Neural crest cell (in vitro differentiated cells): ENCODE measurements around the gene GMFB. TPM values are rescaled to one million over a fixed set of nuclear protein-coding genes. Genes with fewer than 3 reads are reported as not detected.
A peak's percentile ranks its signal among the peaks of the same experiment; 100 is the strongest.

ENCODE experiments used
- DNase-seq: peaks from one replicate; pipeline ENCODE4 v3.0.0; 2021; ENCODE audit warnings: low read depth, mixed read lengths, low spot score
- H3K27ac Mint-ChIP-seq: one replicate; pipeline ENCODE4 v1.8.0; 2021; ENCODE audit warnings: mild to moderate bottlenecking, mixed read lengths; ENCODE audit not compliant: unreplicated experiment
- H3K27me3 Mint-ChIP-seq: 2 replicates; pipeline ENCODE4 v1.8.0; 2021; ENCODE audit warnings: low read depth, mild to moderate bottlenecking, mixed read lengths
- H3K36me3 Mint-ChIP-seq: 2 replicates; pipeline ENCODE4 v1.8.0; 2021; ENCODE audit warnings: low read depth, mild to moderate bottlenecking, mixed read lengths
- H3K4me1 Mint-ChIP-seq: 2 replicates; pipeline ENCODE4 v1.8.0; 2021; ENCODE audit warnings: mixed read lengths
- H3K4me3 Mint-ChIP-seq: one replicate; pipeline ENCODE4 v1.8.0; 2021; ENCODE audit warnings: mild to moderate bottlenecking, mixed read lengths
- H3K9me3 Mint-ChIP-seq: 2 replicates; pipeline ENCODE4 v1.8.0; 2021; ENCODE audit warnings: mixed read lengths
- CTCF ChIP-seq: fragments of 200-600 bp; sonication (generic); conservative IDR thresholded peaks from 2 replicates; pipeline ENCODE4 v1.5.0; 2021; ENCODE audit warnings: antibody characterized with exemption, mild to moderate bottlenecking
- total RNA-seq: library from RNA; stranded (reverse); gene quantifications from 2 replicates; pipeline ENCODE4 v1.2.1, GENCODE V29; 2021

GMFB gene
- total RNA-seq, 1 donor from 2014 or later: 68.5 TPM

GRCh38 chr14:54516709-54517108, 27.9 kb upstream of the GMFB start:
- Mint-ChIP-seq H3K4me1 (peaks cover 12% of the 10 kb centered on the region), H3K27me3 (no peaks in the 10 kb centered on the region), H3K27ac (peak overlapping the region; percentile 32), H3K9me3 (peaks cover 11% of the 10 kb centered on the region), H3K36me3 (peaks cover 39% of the 10 kb centered on the region), H3K4me3 (no peak overlapping the region)
- no peak for DNase-seq
- no peak for TF ChIP-seq CTCF

DNA sequence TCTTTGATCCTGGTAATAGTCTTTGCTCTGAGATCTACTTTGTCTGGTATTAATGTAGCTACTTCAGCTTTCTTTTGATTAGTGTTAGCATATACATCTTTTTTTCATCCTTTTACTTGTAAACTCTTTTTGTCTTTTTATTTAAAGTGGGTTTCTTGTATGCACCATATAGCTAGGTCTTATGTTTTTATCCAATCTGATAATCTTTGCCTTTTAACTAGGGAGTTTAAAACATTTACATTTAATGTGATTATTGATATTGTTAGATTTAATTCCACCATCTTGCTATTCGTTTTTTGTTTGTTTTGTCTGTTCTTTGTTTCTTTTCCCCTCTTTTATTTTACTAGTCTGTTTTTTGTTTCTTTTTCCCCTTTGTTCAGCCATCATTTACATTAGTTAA, 26.9 kb upstream of the GMFB start:
- H3K4me3 Mint-ChIP-seq: peak overlapping the region; percentile 48
- no peaks in the 10 kb centered on the region for H3K27me3 Mint-ChIP-seq
- no peak for TF ChIP-seq CTCF
- H3K4me1 Mint-ChIP-seq: peaks cover 20% of the 10 kb centered on the region
- peaks cover 11% of the 10 kb centered on the region for H3K9me3 Mint-ChIP-seq
- H3K27ac Mint-ChIP-seq: no peak overlapping the region
- no peak for DNase-seq
- peaks cover 39% of the 10 kb centered on the region for H3K36me3 Mint-ChIP-seq

DNA sequence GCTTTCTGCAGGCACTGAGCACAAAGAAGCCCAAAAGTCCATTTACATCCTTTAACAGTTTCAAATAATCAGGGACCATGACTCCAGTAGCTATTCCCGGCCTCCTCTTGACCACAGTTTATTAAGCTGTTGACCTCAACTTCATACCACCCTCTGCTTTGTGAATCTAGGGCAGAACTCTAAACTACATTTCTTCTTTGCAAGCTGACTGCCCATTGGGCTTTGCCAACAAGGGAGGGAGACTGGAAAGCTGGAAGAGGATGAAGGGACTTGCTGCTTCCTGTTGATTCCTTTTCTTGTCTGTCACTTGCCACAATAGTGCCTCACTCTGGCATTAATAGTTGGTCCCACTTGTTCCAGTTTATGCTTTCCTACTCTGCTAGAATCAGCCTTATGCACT, 23.6 kb upstream of the GMFB start:
- DNase-seq: no peak
- Mint-ChIP-seq H3K4me3 (peak overlapping the region; percentile 98), H3K36me3 (peaks cover 30% of the 10 kb centered on the region), H3K4me1 (peaks cover 25% of the 10 kb centered on the region), H3K27ac (peak overlapping the region; percentile 6), H3K9me3 (peaks cover 9% of the 10 kb centered on the region), H3K27me3 (no peaks in the 10 kb centered on the region)
- no peak for TF ChIP-seq CTCF

- DNase-seq: peak; percentile 99
- TF ChIP-seq CTCF: peak; percentile 71
- Mint-ChIP-seq H3K27ac (peak within 1 kb of the TSS; percentile 98), H3K27me3 (peaks cover 7% of the 10 kb centered on the region), H3K4me3 (peak within 1 kb of the TSS; percentile 98), H3K36me3 (peaks cover 10% of the 10 kb centered on the region), H3K9me3 (no peaks in the 10 kb centered on the region), H3K4me1 (peaks cover 25% of the 10 kb centered on the region)
Observed at GRCh38 chr14:54509546-54510501, 21.0 kb upstream of the GMFB start, which contains the start of gene CGRRF1. Gene CGRRF1 (plus strand): TSS chr14:54509906. CDS start chr14:54509960, 54 bp downstream.

DNA sequence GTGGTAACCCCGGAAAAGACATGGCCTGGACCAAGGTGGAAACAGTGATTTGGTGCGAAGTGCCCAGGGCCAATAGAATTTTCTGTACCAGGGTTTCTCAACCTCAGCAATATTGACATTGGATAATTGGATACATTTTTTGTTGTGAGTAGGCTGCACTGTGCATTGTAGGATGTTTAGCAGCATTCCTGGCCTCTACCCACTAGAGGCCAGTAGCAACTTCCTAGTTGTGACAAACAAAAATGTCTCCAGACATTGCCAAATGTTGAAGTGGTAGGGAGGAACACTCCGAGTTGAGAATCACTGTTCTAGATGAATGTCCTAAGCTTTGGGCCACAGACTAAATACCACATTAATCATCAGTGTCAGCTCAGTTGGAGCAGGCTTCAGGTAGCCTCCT, 14.7 kb upstream of the GMFB start:
- no peak overlapping the region for H3K27ac Mint-ChIP-seq
- TF ChIP-seq CTCF: peak; percentile 57
- no peaks in the 10 kb centered on the region for H3K36me3 Mint-ChIP-seq
- no peaks in the 10 kb centered on the region for H3K4me1 Mint-ChIP-seq
- peaks cover 7% of the 10 kb centered on the region for H3K27me3 Mint-ChIP-seq
- no peak for DNase-seq
- H3K4me3 Mint-ChIP-seq: no peak overlapping the region
- H3K9me3 Mint-ChIP-seq: no peaks in the 10 kb centered on the region
